Fibroblast of skin of abdomen (primary cell): Measurements from ENCODE around the gene TPRX1.
A peak's percentile ranks its signal among the peaks of the same experiment; 100 is the strongest.
"Not testable (repeated sequence)": the region's sequence is repeated elsewhere in the genome, so short reads cannot be mapped to it uniquely, and the experiment has no call there.

Experiments used
- DNase-seq: peaks from one replicate; pipeline ENCODE4 v3.0.0-alpha.2; 2013

The TPRX1 gene

DNA sequence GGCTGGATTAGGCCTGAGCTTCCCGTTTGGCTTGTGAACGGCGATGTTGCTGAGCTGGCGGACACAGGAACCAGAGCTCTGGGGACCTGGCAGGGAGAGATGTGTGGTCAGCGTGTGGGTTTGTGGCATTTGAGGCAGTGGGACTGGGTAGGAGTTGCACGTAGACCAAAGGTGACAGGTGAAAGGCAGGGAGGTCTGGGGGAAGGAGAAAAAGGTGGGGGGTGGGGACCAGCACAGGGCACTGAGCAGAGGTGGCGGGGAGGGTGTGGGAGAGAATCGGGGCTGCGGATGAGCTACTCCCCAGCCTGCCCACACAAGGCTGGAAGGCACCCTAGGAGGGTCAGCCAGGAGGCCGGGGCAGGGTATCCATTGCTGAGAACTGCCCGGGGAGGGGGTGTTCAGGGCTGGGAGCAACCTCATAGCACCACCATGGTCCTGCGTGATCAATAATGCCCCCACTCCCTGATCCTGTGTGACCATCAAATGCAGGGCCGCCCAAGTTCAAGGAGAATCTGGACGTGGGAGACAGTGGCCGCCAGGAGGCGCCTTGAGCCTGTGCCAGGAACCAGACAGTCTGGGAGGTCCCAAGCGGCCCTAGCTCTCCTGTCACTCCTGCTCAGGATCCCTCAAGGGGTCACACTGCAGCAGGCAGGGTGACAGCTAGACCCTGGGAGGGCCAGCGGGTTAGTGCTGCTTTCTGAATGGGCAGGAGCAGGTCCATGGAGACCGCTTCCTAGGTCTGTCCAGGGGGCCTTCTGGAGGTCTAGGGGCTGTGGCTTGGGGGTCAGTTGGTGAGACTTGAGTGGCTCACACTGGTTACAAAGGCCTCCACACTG is 38.6 kb downstream of the TPRX1 start:
- DNase-seq = peak; percentile 54

DNA sequence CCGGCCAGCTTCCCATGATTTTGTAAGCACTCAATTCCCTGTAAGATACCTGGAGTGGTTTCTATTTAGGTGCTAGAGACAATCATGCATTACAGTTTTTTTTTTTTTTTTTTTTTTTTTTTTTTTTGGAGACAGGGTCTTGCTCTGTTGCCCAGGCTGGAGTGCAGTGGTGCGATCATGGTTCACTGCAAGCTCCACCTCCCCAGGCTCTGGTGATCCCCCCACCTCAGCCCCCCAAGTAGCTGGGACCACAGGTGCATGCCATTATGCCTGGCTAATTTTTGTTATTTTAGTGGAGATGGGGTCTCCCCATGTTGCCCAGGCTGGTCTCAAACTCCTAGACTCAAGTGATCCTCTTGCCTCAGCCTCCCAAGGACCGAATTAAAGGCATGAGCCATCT is 39.6 kb downstream of the TPRX1 start:
- DNase-seq = not testable (repeated sequence)

DNA sequence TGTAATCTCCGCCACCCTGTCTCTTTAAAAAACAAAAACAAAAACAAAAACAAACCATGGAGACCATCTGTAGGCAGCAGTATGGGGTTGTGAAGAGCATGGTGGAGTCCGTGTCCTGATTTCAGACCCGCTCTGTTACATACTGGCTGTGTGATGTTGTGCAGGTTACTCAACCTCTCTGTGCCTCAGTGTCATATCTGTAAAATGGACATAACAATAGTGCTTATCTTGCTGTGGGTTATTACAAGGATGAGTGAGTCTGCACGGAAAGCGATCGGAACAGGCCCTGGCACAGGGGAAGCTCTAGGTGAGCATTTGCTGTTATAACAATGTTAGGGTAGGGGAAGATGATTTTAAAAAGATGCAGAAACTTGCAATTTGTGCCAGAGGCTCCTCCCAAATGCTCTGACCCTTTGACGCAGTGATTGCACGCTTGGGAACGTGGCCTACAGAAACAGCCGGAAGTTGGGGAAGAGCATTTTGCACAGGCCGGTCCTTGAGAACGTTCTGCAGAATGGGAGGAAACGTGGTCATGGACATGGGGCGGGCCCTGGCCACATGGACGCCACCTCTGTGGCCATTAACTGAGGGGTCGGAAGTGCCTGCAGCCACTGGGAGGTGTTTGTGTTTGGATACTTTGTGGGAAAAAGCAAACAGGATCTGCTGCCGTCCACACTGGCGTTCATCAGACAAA is 41.6 kb downstream of the TPRX1 start:
- no peak for DNase-seq

DNA sequence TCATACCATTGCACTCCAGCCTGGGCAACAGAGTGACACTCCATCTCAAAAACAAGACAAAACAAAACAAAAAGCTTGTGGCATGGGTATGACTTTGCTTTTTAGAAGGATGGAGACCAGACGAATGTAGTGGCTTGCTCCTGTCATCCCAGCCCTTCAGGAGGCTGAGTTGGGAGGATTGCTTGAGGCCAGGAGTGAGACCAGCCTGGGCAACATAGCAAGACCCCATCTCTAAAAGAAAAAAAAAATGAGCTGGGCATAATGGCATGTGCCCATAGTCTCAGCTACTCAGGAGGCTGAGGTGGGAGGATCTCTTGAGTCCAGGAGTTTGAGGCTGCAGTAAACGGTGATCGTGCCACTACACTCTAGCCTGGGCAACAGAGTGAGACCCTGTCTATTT is 42.2 kb downstream of the TPRX1 start:
- DNase-seq = no peak

DNA sequence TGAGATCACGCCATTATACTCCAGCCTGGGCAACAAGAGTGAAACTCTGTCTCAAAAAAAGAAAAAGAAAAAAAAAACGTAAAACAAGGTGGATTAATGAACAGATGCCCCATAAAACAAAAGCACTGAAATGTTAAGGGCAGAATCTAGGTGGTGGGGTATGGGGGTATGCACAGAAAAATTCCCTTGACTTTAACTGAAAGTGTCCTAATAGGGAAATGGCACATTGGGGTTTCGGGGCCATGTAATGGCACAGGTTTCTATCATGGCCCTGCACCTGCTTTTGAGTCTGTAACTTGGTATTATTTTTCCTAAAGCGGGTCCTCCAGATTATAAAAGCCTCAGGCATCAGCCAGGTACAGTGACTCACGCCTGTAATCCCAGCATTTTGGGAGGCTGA is 42.8 kb downstream of the TPRX1 start:
- no peak for DNase-seq

DNA sequence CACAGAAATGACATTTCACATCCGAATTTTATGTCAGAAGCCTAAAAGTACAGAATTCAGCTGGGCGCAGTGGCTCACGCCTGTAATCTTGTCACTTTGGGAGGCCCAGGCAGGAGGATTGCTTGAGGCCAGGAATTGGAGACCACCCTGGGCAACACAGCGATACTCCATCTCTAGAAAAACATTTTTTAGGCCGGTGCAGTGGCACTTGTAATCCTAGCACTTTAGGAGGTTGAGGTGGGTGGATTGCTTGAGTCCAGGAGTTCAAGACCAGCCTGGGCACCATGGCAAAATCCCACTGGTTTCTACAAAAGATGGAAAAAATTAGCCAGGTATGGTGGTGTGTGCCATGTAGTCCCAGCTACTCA is 43.7 kb downstream of the TPRX1 start:
- no peak for DNase-seq

DNA sequence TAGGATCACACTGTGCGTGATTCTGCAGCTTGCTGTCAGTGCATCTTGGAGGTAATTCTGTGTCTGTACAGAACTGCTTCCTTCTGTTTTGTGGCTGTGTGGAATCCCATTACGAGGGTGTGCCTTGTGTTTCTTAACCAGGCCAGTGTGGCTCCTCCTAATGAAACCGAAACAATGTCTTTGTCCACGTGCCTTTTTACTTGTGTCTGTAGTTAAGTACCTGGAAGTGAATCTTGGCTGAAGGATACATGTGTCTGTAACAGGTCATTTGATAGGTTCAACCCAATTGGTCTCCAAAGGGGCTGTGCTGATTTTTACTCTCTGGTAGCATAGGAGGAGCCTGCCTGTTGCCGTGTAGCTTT is 45.9 kb downstream of the TPRX1 start:
- no peak for DNase-seq

DNA sequence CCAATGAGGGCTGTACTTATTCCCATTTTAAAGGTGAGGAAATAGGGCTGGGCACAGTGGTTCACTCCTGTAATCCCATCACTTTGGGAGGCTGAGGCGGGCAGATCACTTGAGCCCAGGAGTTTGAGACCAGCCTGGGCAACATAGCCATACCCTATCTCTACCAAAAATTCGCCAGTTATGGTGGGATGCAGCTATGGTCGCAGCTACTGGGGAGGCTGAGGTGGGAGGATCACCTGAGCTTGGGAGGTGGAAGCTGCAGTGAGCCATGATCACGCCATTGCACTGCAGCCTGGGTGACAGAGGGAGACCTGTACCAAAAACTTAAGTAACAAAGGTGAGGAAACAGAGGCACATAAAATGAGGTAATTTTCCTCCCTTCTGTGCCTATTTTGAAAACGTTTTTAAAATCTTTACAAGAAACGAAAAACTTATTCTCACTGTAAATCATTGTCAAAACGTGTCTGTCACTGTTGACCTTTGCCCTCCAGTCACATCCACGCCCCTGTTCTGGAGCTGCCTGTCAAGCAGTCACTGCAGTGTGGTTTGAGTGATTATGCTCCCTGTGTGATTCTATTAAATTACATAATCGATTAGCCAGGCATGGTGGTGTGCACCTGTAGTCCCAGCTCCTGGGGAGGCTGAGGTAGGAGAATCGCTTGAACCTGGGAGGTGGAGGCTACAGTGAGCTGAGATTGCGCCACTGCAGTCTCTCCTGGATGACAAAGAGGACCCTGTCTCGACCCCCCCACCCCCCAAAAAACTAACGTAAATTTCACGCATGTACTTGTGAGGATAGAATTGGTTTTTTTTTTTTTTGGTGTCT is 46.5 kb downstream of the TPRX1 start:
- no peak for DNase-seq

DNA sequence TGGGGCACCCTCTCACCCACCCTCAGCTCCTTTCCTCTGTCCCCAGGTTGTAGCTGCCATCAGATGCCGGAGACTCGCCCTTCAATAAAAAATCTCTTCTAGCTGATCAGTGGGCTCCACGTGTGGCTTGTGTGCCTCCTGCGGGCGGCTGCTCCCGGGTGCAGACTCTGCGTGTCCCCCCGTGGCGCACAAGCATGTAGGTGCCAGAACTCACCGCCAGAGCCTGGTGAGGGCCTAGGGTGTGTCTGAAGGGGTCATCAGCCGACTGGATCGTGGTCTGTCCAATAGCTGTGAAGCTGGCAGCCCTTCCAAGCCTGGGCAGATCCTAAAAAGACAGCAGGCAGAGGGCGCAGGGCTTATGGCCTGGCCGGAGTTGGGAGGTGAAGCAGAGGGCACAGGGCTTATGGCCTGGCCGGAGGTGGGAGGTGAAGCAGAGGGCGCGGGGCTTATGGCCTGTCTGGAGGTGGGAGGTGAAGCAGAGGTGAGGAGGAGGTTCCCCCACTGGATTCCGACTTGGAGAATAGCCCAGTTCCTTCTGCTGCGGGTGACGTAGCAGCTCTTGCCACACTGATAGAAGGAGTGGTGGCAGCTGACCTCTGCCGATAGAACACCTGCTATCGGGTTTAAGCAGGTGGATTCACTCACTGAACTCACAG is 47.3 kb downstream of the TPRX1 start:
- DNase-seq = no peak

DNA sequence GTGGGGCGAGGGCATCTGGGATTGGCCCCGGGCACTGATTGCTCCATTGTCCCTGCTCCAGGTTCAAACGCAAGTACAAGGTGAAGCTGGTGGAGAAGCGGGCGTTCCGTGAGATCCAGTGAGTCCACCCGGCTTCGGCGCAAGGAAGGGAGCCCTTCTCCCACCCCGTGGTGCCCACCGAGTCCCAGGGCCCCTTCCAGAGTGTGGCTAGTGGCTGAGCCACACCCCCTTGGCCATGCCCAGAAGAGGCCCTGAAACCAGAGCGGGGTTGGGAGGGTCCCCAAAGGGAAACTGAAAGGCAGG is 47.8 kb downstream of the TPRX1 start:
- DNase-seq = no peak

DNA sequence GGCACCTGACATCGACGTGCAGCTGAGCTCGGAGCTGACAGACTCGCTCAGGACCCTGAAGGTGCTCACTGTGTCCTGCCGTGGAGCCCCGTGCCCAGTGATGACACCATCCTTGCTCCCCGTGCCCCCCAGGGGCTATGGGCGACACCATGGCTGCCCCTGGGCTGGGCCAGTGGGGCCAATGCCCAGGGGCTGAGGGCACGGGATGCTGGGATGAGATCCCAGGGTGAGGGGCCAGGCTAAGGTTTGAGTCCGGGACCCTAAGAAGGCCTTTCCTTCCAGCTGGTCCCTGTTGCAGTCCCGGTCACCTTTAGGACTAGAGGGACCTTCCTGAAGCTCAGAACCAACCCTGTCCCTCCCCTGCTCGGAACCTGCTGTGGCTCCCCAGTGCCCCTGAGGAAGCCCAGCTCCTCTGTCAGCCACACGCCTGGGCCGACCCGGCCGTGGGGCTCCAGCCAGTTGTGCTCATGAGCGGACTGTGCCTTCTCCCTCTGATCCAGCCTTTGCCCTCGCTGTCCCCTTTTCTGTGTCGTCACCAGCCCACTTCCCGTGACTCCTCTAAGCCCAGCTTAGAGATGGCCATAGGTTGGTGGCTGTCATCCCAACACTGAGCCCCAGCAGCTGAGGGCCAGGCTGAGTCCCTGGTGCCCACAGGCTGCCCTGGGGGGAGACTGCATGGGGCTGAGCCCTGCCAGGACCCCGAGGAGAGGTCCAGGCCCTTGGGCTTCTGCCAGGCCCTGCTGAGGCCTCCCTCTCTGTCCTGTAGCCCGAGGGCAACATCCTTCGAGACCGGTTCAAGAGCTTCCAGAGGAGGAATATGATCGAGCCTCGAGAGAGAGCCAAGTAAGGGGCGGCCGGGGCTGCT is 48.4 kb downstream of the TPRX1 start:
- no peak for DNase-seq

DNA sequence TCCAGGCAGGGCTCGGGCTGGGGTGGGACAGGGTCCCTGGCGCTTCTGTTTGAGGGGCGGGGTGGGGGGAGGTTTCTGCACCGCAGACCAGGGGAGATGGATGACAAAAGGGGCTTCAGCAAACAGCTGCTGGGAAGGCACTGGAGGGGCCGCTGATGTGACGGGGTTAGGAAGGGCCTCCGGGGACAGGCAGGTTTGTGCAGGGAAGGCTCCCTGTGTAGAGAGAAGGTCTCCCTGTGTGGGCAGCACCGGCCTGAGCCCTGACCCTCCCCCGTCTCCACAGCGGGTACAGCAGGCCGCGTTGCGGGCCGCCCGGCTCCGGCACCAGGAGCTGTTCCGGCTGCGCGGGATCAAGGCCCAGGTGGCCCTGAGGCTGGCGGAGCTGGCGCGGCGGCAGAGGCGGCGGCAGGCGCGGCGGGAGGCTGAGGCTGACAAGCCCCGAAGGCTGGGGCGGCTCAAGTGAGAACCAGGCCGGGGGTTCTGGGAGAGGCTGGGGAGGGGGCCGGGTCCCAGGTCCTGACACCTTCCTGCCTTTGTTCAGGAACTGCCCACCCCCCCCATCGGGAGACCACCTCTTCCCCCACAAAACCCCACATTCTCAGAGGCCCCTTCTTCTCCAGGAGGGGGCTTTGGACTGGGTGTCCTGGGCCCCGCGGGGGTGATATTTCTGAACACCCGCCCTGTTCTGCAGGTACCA is 49.1 kb downstream of the TPRX1 start:
- no peak for DNase-seq

DNA sequence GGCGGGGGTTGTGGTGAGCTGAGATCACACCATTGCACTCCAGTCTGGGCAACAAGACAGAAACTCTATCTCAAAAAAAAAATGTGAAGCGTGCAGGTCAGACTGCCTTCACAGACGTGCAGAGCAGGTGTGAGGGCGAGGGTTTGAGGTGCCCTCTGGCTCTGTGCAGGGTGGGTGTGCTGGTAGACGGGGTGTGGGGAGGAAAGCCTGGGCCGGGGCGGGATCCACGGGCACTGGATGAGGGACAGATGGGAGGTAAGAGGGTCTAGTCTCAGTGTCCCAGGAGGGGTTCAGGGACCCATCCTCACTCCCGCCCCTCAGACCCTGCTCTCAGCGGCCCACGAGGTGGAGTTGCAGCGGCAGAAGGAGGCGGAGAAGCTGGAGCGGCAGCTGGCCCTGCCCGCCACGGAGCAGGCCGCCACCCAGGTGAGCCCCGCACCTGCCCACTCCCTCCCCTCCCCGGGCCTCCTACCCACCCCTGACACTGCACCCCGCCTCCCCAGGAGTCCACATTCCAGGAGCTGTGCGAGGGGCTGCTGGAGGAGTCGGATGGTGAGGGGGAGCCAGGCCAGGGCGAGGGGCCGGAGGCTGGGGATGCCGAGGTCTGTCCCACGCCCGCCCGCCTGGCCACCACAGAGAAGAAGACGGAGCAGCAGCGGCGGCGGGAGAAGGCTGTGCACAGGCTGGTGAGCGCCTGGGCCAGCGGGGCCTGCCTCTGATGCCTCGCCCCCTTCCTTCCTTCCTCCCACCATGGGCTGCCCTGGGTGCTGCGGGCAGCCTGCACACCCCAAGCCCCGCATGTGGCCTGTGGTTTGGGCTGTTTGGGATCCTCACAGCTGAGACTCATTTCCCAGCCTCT is 49.9 kb downstream of the TPRX1 start:
- DNase-seq = no peak

DNA sequence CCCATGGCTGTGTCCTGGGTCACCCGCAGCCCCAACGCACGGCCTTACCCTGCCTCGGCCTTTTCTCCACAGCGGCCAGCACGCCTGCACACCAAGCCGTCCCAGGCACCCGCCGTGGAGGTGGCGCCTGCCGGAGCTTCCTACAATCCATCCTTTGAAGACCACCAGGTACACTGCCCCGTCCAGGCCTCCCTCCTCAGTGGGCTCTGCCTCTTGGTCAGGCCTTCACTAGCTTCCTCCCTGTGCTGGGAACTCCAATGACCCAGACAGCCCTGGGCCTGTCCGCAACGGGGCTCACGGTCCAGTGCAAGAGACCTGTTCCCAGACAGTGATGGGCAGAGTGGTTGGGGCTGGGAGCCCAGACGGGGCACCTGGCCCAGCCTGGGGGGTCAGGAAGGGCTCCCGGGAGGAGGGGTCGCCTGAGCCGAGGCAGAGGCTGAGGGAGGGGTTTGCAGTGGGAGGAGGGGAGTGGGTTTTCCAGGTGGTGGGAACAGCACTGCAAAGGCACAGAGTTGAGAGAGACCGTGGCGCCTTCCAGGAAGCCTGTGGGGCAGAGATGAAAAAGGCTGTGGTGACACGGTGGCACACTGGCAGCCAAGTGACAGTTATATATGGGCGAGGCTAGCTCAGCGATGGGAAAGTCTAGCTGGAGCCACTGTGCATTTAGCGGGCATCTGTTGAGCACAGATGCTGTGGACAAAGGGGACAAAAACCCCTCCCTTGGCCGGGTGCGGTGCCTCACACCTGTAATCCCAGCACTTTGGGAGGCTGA is 51.7 kb downstream of the TPRX1 start:
- DNase-seq = no peak
